ENCODE data around the gene TCHH.
A peak's percentile ranks its signal among the peaks of the same experiment; 100 is the strongest.

The TCHH gene

DNA sequence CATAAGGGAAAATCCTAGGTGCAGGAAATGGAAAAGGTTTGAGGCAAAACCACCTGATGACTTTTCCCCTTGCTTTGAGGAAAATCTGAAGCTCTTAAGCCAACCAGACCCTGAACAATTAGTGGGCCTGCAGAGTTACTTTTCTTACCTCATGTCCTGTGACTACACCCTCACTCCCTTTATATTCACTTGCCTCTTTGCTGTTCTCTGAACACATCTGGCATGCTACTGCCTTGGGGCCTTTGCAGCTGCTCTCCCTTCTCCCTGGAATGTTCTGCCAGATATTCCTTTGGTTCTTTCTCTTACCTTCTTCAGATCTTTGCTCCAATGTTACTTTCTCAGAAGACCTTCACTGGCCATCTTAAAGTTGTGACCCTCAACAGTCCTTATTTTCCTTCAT is 22.0 kb upstream of the TCHH start:
- Histone ChIP-seq H3K9me3 (ENCODE audit: control insufficient read depth, insufficient read depth, low read depth, low read length) (no peaks in the 10 kb centered on the region), H3K4me1 (ENCODE audit: control insufficient read depth, insufficient read depth, low read length) (no peaks in the 10 kb centered on the region), H3K36me3 (ENCODE audit: control insufficient read depth in 2 of 2, insufficient read depth in 1 of 2, low read length in 2 of 2) (no peaks in the 10 kb centered on the region), H3K27ac (ENCODE audit: extremely low read depth, low read depth, low read length) (no peak overlapping the region), H3K4me3 (ENCODE audit: low read depth, low read length) (no peak overlapping the region)
- TF ChIP-seq ZFP37 (tag by site-specific recombination; IDR thresholded peaks at IDR 0.05): no peak
- no peak for TF ChIP-seq ZEB2 (tag by site-specific recombination; IDR thresholded peaks at IDR 0.05)
- TF ChIP-seq ZNF311 (tag by site-specific recombination; IDR thresholded peaks at IDR 0.05; ENCODE audit: borderline replicate concordance): no peak
- TF ChIP-seq, protein P1, sequence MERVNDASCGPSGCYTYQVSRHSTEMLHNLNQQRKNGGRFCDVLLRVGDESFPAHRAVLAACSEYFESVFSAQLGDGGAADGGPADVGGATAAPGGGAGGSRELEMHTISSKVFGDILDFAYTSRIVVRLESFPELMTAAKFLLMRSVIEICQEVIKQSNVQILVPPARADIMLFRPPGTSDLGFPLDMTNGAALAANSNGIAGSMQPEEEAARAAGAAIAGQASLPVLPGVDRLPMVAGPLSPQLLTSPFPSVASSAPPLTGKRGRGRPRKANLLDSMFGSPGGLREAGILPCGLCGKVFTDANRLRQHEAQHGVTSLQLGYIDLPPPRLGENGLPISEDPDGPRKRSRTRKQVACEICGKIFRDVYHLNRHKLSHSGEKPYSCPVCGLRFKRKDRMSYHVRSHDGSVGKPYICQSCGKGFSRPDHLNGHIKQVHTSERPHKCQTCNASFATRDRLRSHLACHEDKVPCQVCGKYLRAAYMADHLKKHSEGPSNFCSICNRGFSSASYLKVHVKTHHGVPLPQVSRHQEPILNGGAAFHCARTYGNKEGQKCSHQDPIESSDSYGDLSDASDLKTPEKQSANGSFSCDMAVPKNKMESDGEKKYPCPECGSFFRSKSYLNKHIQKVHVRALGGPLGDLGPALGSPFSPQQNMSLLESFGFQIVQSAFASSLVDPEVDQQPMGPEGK (tag by site-specific recombination; IDR thresholded peaks at IDR 0.05): no peak
- no peak for TF ChIP-seq ZNF16 (tag by site-specific recombination; IDR thresholded peaks at IDR 0.05; ENCODE audit: low read depth)
- TF ChIP-seq ZNF140 (tag by site-specific recombination; IDR thresholded peaks at IDR 0.05): no peak
- TF ChIP-seq ZNF558 (tag by site-specific recombination; IDR thresholded peaks at IDR 0.05): no peak
- TF ChIP-seq ZNF335 (tag by site-specific recombination; conservative IDR thresholded peaks at IDR 0.05): no peak
- TF ChIP-seq ZBTB11 (tag by site-specific recombination; conservative IDR thresholded peaks at IDR 0.05; ENCODE audit: low read depth): no peak
- no peak for TF ChIP-seq ZNF785 (tag by site-specific recombination; IDR thresholded peaks at IDR 0.05)
- TF ChIP-seq ZNF416 (tag by site-specific recombination; IDR thresholded peaks at IDR 0.05): no peak
- no peak for TF ChIP-seq ZNF202 (tag by site-specific recombination; IDR thresholded peaks at IDR 0.05; ENCODE audit: borderline replicate concordance)
- no peak for TF ChIP-seq ZNF654 (tag by site-specific recombination; IDR thresholded peaks at IDR 0.05; ENCODE audit: low read depth)
- TF ChIP-seq, protein P2, sequence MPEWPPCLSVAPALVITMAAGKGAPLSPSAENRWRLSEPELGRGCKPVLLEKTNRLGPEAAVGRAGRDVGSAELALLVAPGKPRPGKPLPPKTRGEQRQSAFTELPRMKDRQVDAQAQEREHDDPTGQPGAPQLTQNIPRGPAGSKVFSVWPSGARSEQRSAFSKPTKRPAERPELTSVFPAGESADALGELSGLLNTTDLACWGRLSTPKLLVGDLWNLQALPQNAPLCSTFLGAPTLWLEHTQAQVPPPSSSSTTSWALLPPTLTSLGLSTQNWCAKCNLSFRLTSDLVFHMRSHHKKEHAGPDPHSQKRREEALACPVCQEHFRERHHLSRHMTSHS (tag by site-specific recombination; IDR thresholded peaks at IDR 0.05): no peak
- no peak for TF ChIP-seq ZBTB44 (tag by site-specific recombination; IDR thresholded peaks at IDR 0.05)
- TF ChIP-seq HOXC10 (CRISPR knock-in tag; IDR thresholded peaks at IDR 0.05): no peak
- ChIA-PET POLR2A (no interaction called here), CTCF (interaction anchor here (0.8 to 4.6 kb wide), 8 partner anchors 27 to 324 kb away, joined by 3 to 37 read pairs (median 5); no protein-coding TSS in a partner anchor)

GRCh38 chr1:152130186-152130585 is 14.9 kb upstream of the TCHH start:
- H3K9me3 ChIP-seq (ENCODE audit: control insufficient read depth, insufficient read depth, low read depth, low read length): no peaks in the 10 kb centered on the region
- TF ChIP-seq, protein P3, sequence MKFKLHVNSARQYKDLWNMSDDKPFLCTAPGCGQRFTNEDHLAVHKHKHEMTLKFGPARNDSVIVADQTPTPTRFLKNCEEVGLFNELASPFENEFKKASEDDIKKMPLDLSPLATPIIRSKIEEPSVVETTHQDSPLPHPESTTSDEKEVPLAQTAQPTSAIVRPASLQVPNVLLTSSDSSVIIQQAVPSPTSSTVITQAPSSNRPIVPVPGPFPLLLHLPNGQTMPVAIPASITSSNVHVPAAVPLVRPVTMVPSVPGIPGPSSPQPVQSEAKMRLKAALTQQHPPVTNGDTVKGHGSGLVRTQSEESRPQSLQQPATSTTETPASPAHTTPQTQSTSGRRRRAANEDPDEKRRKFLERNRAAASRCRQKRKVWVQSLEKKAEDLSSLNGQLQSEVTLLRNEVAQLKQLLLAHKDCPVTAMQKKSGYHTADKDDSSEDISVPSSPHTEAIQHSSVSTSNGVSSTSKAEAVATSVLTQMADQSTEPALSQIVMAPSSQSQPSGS (tag by site-specific recombination; IDR thresholded peaks at IDR 0.05; ENCODE audit: low read depth): peak; percentile 56; the same call in 1 of the 2 replicates
- no peak for TF ChIP-seq SP3 (tag by site-specific recombination; IDR thresholded peaks at IDR 0.05)
- TF ChIP-seq KLF17 (tag by site-specific recombination; IDR thresholded peaks at IDR 0.05): no peak
- H3K36me3 ChIP-seq (ENCODE audit: control insufficient read depth in 2 of 2, insufficient read depth in 1 of 2, low read length in 2 of 2): no peaks in the 10 kb centered on the region
- H3K4me1 ChIP-seq (ENCODE audit: control insufficient read depth, insufficient read depth, low read length): no peaks in the 10 kb centered on the region
- H3K27ac ChIP-seq (ENCODE audit: extremely low read depth, low read depth, low read length): no peak overlapping the region
- CTCF ChIA-PET: interaction anchor here (0.9 to 1.2 kb wide), 3 partner anchors 10 to 329 kb away, joined by 3 to 4 read pairs (median 3); no protein-coding TSS in a partner anchor
- no peak overlapping the region for H3K4me3 ChIP-seq (ENCODE audit: low read depth, low read length)
- POLR2A ChIA-PET: no interaction called here
